AG04449 (cell line): ENCODE measurements around the gene SPRYD3.
"Not testable (repeated sequence)": the region's sequence is repeated elsewhere in the genome, so short reads cannot be mapped to it uniquely, and the experiment has no call there.

Experiments
- CTCF ChIA-PET: fragments of 350-600 bp; formaldehyde crosslinking; extraction: SDS; loops from one replicate; lab custom pipeline; 2021; ENCODE audit warnings: antibody characterized with exemption; lab: Yijun Ruan, JAX
- POLR2A ChIA-PET: fragments of 400-600, 350-600 bp; formaldehyde crosslinking; extraction: SDS; loops from one replicate; lab custom pipeline; 2020; ENCODE audit warnings: antibody characterized with exemption, inconsistent platforms; lab: Yijun Ruan, JAX
- DNase-seq: peaks from one replicate; pipeline ENCODE4 v3.0.0-alpha.2; 2010; ENCODE audit warnings: low read depth, low spot score
- H3K4me3 ChIP-seq: 2 replicates; pipeline ENCODE4 v1.5.1; 2011; ENCODE audit warnings: low read depth, mild to moderate bottlenecking, control low read depth, low read length
- TF ChIP-seq, protein P1 (sequence below): IDR thresholded peaks from one replicate; pipeline ENCODE4 v1.5.1; 2011; ENCODE audit warnings: mild to moderate bottlenecking, moderate library complexity, low read length, control low read depth, inconsistent platforms; ENCODE audit not compliant: insufficient read depth; ENCODE audit errors: missing control alignments

Gene SPRYD3

DNA sequence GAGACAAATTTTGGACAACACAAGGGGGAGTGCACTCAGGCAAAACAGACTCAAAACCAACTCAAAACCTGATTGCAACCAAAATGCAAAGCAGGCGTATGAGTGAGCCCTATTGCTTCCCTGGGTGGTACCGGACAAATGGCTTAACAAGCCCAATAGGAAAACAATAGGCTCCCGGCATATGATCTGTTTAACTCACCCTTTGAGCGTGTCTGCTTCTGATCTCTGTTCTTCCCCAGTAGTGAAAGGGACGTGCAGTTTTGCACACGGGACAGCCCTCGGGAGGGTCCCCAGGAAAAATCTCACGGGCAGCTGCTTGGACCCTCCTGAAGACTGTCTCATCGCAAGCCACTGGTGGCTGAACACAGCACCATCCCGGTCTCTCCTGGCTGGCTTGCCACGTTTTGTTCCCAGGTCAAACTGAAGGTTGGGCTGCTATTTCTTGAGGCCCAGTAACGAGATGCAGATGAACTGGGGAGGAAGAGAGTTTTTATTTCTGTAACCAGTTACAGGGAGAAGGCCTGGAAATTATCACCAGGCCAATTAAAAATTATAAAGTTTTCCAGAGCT lies 34.0 kb upstream of the SPRYD3 start:
- POLR2A ChIA-PET, result no interaction called here
- H3K4me3 ChIP-seq, result no peak overlapping the region
- TF ChIP-seq, protein P1, sequence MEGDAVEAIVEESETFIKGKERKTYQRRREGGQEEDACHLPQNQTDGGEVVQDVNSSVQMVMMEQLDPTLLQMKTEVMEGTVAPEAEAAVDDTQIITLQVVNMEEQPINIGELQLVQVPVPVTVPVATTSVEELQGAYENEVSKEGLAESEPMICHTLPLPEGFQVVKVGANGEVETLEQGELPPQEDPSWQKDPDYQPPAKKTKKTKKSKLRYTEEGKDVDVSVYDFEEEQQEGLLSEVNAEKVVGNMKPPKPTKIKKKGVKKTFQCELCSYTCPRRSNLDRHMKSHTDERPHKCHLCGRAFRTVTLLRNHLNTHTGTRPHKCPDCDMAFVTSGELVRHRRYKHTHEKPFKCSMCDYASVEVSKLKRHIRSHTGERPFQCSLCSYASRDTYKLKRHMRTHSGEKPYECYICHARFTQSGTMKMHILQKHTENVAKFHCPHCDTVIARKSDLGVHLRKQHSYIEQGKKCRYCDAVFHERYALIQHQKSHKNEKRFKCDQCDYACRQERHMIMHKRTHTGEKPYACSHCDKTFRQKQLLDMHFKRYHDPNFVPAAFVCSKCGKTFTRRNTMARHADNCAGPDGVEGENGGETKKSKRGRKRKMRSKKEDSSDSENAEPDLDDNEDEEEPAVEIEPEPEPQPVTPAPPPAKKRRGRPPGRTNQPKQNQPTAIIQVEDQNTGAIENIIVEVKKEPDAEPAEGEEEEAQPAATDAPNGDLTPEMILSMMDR, result no peak
- DNase-seq, result no peak
- CTCF ChIA-PET, result interaction anchor here (4.7 kb wide), 1 partner anchor 14 kb away, joined by 25 read pairs; the partner anchor contains the start of gene IGFBP6

DNA sequence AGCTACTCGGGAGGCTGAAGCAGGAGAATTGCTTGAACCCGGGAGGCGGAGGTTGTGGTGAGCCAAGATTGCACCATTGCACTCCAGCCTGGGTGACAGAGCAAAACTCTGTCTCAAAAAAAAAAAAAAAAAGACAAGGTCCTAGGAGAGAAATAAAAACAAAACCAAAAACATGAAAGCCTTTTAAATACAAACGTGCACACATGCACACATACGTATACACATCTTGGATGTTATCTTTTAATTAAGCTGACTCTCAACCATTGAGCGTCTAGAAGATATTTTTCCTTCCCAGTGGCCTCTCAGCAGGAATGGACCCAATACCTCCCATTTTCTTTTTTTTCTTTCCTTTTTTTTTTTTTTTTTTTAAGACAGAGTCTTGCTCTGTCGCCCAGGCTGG lies 33.2 kb upstream of the SPRYD3 start:
- CTCF ChIA-PET, result interaction anchor here (0.7 to 2.2 kb wide), 2 partner anchors 13 to 56 kb away, joined by 3 to 8 read pairs; no protein-coding TSS in a partner anchor

DNA sequence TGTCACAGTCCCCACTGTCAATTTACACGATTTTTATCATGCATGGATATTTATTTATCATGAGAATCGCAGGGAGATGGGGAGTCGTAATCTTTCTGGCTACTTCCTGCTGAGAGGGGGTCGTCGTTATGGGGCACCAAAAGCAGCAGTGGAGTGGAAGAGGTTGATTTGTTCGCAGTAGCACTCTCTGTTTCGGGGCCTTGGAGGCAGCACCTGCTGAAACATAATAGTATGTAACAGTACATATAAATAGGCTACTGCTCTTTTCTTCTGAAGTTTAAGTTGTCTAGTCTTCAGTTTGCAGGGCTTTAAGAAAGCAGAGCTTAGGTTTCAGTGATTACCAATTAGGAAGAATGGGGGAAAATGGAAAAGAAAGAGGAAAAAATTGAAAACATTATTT lies 27.9 kb upstream of the SPRYD3 start:
- DNase-seq, result no peak
- TF ChIP-seq, protein P1, result no peak
- ChIA-PET CTCF (interaction anchor here (0.9 to 20.8 kb wide), 2 partner anchors 8 to 32 kb away, joined by 3 to 655 read pairs; partner anchors contain the start of gene SPRYD3), POLR2A (no interaction called here)
- H3K4me3 ChIP-seq, result no peak overlapping the region

More for the DNA sequence above, 33.2 kb upstream of the SPRYD3 start:
- POLR2A ChIA-PET, H3K4me3 ChIP-seq, DNase-seq: not testable (repeated sequence)

DNA sequence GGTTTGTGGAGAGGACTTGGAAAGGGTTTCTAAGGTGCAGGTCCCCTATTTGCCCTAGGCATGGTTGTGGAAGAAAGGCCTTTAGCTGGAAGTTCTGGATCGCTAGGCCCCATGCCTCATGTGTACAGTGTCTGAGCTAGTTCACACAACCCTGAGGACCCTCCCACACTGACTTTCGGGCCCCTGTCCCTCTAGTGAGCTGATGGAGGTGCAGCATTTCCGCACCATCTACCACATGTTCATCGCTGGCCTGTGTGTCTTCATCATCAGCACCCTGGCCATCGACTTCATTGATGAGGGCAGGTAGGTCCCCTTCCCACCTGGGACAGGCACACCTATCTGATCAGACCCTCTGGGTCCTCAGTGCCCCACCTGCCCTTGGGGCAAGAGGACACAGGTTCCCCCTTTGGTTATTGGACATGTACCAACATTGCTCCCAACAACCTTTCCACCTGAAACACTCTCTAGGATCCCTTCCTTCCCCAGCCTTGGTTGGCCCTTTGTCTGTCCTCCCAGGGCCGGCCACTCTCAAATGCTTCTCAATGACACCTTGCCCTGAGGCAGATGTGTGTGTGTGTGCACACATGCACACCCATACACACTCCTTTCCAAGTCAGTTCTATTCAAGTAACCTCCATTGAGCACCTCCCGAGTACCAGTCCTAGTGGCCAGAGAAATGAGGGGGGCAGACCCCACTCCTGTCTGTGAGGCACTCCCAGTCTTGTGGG lies 26.7 kb upstream of the SPRYD3 start:
- POLR2A ChIA-PET, result no interaction called here
- TF ChIP-seq, protein P1, result no peak

DNA sequence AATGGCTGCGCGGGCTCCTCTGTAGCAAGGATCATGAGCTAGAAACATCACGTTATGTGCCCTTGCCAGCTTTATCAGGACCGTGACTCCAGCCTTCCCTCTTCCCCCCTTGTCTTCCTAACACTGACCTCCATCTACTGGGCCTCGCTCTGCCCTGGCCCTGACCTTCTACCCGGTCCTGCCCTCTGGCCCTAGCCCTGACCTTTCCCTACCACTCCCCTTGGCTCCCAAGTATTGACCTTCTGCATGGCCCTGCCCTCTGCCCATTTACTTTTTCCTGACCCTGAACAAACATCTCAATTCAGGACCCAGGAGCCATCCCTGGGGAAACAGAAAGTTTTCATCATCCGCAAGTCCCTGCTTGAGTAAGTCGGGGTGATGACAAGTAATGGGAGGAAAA lies 26.1 kb upstream of the SPRYD3 start:
- no peak for DNase-seq
- H3K4me3 ChIP-seq, result no peak overlapping the region
- ChIA-PET POLR2A (no interaction called here), CTCF (interaction anchor here (20.8 kb wide), 1 partner anchor 30 kb away, joined by 655 read pairs; the partner anchor contains the start of gene SPRYD3)
- TF ChIP-seq, protein P1, result no peak

More for the DNA sequence above, 26.7 kb upstream of the SPRYD3 start:
- CTCF ChIA-PET, result interaction anchor here (20.8 kb wide), 1 partner anchor 31 kb away, joined by 655 read pairs; the partner anchor contains the start of gene SPRYD3
- no peak for DNase-seq
- no peak overlapping the region for H3K4me3 ChIP-seq

DNA sequence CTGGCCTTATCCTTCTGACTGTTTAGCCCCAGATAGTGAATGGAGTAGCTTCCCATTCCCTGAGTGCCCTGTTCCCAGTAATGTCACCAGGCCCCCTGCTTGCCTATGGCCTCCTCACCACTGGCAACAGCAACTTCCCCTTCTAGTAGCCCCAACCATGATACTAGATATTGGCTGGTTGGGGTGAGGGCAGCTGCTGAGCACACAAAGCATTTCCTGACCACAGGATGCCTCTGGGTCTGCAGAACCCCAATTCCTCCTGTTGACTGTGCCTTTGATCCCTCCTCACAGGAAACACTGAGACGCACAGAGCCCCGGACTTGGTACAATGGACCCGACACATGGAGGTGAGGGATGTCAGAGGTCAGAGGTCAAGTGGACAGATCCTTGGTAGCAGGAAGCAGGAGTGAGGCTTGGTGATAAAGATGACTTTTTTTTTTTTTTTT lies 24.7 kb upstream of the SPRYD3 start:
- no peak overlapping the region for H3K4me3 ChIP-seq
- ChIA-PET CTCF (interaction anchor here (1.0 to 20.8 kb wide), 5 partner anchors 10 to 183 kb away, joined by 3 to 655 read pairs (median 13); partner anchors contain the start of gene SPRYD3), POLR2A (interaction anchor here (0.6 to 1.3 kb wide), 4 partner anchors 23 to 101 kb away, joined by 3 to 5 read pairs (median 3); no protein-coding TSS in a partner anchor)
- TF ChIP-seq, protein P1, result no peak
- DNase-seq, result no peak
